Breast epithelium (tissue), 4 donors: ENCODE results near the gene TOMM34. TPM values are rescaled to one million over a fixed set of nuclear protein-coding genes. Genes with fewer than 3 reads are reported as not detected.

Source experiments
- DNase-seq, 2 donors: peaks; one replicate each; pipeline ENCODE4 v3.0.0-alpha.2; 2019; ENCODE audit warnings: low spot score in 2 of 2
- H3K27ac ChIP-seq, 2 donors: fragments of 200-600 bp; sonication (generic) in 1 of 2; one replicate each; pipeline ENCODE4 v1.5.1; 2016 to 2019; ENCODE audit warnings: mild to moderate bottlenecking in 1 of 2
- H3K27me3 ChIP-seq, 2 donors: fragments of 200-600 bp; sonication (generic) in 1 of 2; one replicate each; pipeline versions ENCODE4 v1.5.1 to v1.6.0; 2017 to 2019; ENCODE audit warnings: control low read depth in 1 of 2, mild to moderate bottlenecking in 1 of 2
- H3K36me3 ChIP-seq: fragments of 200-600 bp; one replicate; pipeline ENCODE4 v1.5.1; 2019
- H3K4me1 ChIP-seq, 2 donors: fragments of 200-600 bp; sonication (generic); one replicate each; pipeline ENCODE4 v1.5.1; 2016 to 2019; ENCODE audit warnings: control low read depth in 1 of 2
- H3K4me3 ChIP-seq, 3 donors: fragments of 200-600 bp; sonication (generic); 1 replicate in 2 of 3; 2 replicates in 1 of 3; pipeline ENCODE4 v1.5.1; 2016 to 2019; ENCODE audit warnings: mild to moderate bottlenecking in 3 of 3, moderate library complexity in 2 of 3
- H3K9me3 ChIP-seq, 2 donors: fragments of 200-600 bp; sonication (generic) in 1 of 2; one replicate each; pipeline ENCODE4 v1.5.1; 2016 to 2019; ENCODE audit warnings: control low read depth in 1 of 2
- CTCF ChIP-seq, 3 donors: fragments of 450-650 bp; IDR thresholded peaks; one replicate each; pipeline ENCODE4 v1.5.1; 2016 to 2017; ENCODE audit warnings: antibody characterized with exemption in 3 of 3, mild to moderate bottlenecking in 3 of 3, moderate library complexity in 3 of 3
- POLR2A ChIP-seq: fragments of 450-650 bp; IDR thresholded peaks from one replicate; pipeline ENCODE4 v1.6.1; 2016; ENCODE audit warnings: antibody characterized with exemption, mild to moderate bottlenecking, moderate library complexity
- POLR2AphosphoS5 ChIP-seq, 3 donors: sonication (generic); formaldehyde crosslinking; IDR thresholded peaks; one replicate each; pipeline ENCODE4 v1.6.1; 2017; ENCODE audit warnings: antibody characterized with exemption in 3 of 3
- intact Hi-C: fragments of 100-400 bp; cut with DNase I; formaldehyde crosslinking; loops from one replicate; pipeline ENCODE4 v1.15.1; 2023; ENCODE audit warnings: low total_unique reads
- total RNA-seq, 3 donors: library from RNA; depleted of rRNA; stranded (reverse); fragments of >200 nt; gene quantifications; one replicate each; pipeline ENCODE4 v1.1.0, GENCODE V29; 2016

The TOMM34 gene
- total RNA-seq, 3 donors from 2014 or later = 14.6 to 21.0 (median 20.3) TPM

GRCh38 chr20:44908987-44909871 lies 51.0 kb downstream of the TOMM34 start:
- no peak for TF ChIP-seq POLR2AphosphoS5 (IDR thresholded peaks at IDR 0.05)
- TF ChIP-seq CTCF (IDR thresholded peaks at IDR 0.05) = no peak
- TF ChIP-seq POLR2A = no peak
- Histone ChIP-seq H3K36me3 (peaks cover 4% of the 10 kb centered on the region), H3K9me3 (no peaks in the 10 kb centered on the region), H3K4me1 (peaks cover 0 to 3% of the 10 kb centered on the region in 2 donors), H3K27ac (peak overlapping the region in 1 of 2 donors; percentile 25), H3K4me3 (peak overlapping the region; percentile 55 to 85 (median 80)), H3K27me3 (no peaks in the 10 kb centered on the region)
- DNase-seq = no peak
- intact Hi-C loops = no loop called here

- H3K27me3 ChIP-seq = no peaks in the 10 kb centered on the region
- TF ChIP-seq POLR2A (no peak), CTCF (IDR thresholded peaks at IDR 0.05) (no peak)
- H3K27ac ChIP-seq = no peak overlapping the region
- H3K36me3 ChIP-seq = peaks cover 10% of the 10 kb centered on the region
- H3K4me3 ChIP-seq = no peak overlapping the region
- intact Hi-C loops = no loop called here
- peaks cover 0 to under 1% of the 10 kb centered on the region in 2 donors for H3K4me1 ChIP-seq
- no peak for DNase-seq
- no peaks in the 10 kb centered on the region for H3K9me3 ChIP-seq
Observed at GRCh38 chr20:44904377-44904776, 55.8 kb downstream of the TOMM34 start.

- Histone ChIP-seq H3K4me3 (no peak overlapping the region), H3K27ac (no peak overlapping the region), H3K36me3 (peaks cover 10% of the 10 kb centered on the region), H3K4me1 (peaks cover 0 to 9% of the 10 kb centered on the region in 2 donors), H3K27me3 (no peaks in the 10 kb centered on the region), H3K9me3 (no peaks in the 10 kb centered on the region)
- DNase-seq = no peak
- TF ChIP-seq CTCF (IDR thresholded peaks at IDR 0.05) (no peak), POLR2AphosphoS5 (IDR thresholded peaks at IDR 0.05) (no peak), POLR2A (no peak)
- intact Hi-C loops = no loop called here
Observed at GRCh38 chr20:44901974-44902373, 58.2 kb downstream of the TOMM34 start.

- Histone ChIP-seq H3K36me3 (peaks cover 10% of the 10 kb centered on the region), H3K4me1 (peaks cover 0 to 9% of the 10 kb centered on the region in 2 donors), H3K9me3 (no peaks in the 10 kb centered on the region), H3K27ac (no peak overlapping the region), H3K27me3 (no peaks in the 10 kb centered on the region), H3K4me3 (no peak overlapping the region)
- TF ChIP-seq POLR2A (no peak), CTCF (IDR thresholded peaks at IDR 0.05) (no peak), POLR2AphosphoS5 (IDR thresholded peaks at IDR 0.05) (no peak)
- DNase-seq = no peak
- intact Hi-C loops = no loop called here
Observed at GRCh38 chr20:44900231-44900854, 59.9 kb downstream of the TOMM34 start.

GRCh38 chr20:44897133-44897532 lies 63.1 kb downstream of the TOMM34 start:
- H3K4me1 ChIP-seq = peaks cover 0 to 9% of the 10 kb centered on the region in 2 donors
- intact Hi-C loops = no loop called here
- TF ChIP-seq POLR2AphosphoS5 (IDR thresholded peaks at IDR 0.05) (no peak), POLR2A (no peak), CTCF (IDR thresholded peaks at IDR 0.05) (no peak)
- no peaks in the 10 kb centered on the region for H3K9me3 ChIP-seq
- H3K36me3 ChIP-seq = no peaks in the 10 kb centered on the region
- no peaks in the 10 kb centered on the region for H3K27me3 ChIP-seq
- DNase-seq = no peak
- H3K4me3 ChIP-seq = no peak overlapping the region
- no peak overlapping the region for H3K27ac ChIP-seq
